Activated T-helper 1 cell treated with anti-CD3 and anti-CD28 coated beads, Interleukin-2, amount 50 U/mL, for 16 hours (primary cell): ENCODE results near the gene PCDHA10.
"Not testable (repeated sequence)": the region's sequence is repeated elsewhere in the genome, so short reads cannot be mapped to it uniquely, and the experiment has no call there.

ENCODE experiments used
- DNase-seq, 2 donors: peaks; one replicate each; pipeline ENCODE4 v3.0.0-alpha.2; 2020; ENCODE audit warnings: low read depth in 1 of 2, low spot score in 1 of 2

PCDHA10 gene

DNA sequence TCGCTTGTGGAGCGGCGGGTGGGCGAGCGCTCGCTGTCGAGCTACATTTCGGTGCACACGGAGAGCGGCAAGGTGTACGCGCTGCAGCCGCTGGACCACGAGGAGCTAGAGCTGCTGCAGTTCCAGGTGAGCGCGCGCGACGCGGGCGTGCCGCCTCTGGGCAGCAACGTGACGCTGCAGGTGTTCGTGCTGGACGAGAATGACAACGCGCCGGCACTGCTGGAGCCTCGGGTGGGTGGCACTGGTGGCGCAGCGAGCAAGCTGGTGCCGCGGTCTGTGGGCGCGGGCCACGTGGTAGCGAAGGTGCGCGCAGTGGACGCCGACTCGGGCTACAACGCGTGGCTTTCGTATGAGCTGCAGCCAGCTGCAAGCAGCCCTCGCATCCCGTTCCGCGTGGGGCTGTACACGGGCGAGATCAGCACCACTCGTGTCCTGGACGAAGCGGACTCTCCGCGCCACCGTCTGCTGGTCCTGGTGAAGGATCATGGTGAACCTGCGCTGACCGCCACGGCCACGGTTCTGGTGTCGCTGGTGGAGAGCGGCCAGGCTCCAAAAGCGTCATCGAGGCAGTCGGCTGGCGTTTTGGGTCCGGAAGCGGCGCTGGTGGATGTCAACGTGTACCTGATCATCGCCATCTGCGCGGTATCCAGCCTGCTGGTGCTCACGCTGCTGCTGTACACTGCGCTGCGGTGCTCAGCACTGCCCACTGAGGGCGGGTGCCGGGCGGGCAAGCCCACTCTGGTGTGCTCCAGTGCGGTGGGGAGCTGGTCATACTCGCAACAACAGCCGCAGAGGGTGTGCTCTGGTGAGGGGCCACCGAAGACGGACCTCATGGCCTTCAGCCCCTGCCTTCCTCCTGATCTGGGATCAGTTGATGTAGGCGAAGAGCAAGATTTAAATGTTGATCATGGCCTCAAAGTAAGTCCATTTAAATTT is 12.6 kb upstream of the PCDHA10 start:
- DNase-seq, result no peak

DNA sequence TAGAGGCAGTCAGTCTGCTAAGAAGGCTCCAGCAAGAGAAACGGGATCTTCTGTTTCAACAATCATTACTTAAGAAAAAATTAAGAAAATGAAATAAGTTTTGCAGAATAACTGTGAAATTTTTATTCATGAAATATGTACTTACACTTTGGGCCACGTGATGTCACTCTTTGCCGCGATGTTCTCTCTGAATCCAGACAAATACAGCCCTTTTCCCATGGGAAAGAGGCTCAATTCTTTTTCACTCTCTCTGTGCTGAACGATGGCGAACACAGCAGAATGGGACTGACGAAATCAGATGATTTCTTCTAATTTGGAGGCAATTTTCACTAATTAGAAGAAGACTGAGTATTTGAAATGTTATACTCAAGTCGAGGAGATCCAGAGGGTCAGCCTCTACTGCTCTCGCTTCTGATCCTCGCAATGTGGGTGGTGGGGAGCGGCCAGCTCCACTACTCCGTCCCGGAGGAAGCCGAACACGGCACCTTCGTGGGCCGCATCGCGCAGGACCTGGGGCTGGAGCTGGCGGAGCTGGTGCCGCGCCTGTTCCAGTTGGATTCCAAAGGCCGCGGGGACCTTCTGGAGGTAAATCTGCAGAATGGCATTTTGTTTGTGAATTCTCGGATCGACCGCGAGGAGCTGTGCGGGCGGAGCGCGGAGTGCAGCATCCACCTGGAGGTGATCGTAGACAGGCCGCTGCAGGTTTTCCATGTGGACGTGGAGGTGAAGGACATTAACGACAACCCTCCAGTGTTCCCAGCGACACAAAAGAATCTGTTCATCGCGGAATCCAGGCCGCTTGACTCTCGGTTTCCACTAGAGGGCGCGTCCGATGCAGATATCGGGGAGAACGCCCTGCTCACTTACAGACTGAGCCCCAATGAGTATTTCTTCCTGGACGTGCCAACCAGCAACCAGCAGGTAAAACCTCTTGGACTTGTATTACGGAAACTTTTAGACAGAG is 7.3 kb upstream of the PCDHA10 start, which contains the start of gene PCDHA9:
TSS of gene PCDHA9 (plus strand) at position 244 of the 964 bp plus-strand sequence. CDS start at position 358, 114 bp downstream.
- not testable (repeated sequence) for DNase-seq

DNA sequence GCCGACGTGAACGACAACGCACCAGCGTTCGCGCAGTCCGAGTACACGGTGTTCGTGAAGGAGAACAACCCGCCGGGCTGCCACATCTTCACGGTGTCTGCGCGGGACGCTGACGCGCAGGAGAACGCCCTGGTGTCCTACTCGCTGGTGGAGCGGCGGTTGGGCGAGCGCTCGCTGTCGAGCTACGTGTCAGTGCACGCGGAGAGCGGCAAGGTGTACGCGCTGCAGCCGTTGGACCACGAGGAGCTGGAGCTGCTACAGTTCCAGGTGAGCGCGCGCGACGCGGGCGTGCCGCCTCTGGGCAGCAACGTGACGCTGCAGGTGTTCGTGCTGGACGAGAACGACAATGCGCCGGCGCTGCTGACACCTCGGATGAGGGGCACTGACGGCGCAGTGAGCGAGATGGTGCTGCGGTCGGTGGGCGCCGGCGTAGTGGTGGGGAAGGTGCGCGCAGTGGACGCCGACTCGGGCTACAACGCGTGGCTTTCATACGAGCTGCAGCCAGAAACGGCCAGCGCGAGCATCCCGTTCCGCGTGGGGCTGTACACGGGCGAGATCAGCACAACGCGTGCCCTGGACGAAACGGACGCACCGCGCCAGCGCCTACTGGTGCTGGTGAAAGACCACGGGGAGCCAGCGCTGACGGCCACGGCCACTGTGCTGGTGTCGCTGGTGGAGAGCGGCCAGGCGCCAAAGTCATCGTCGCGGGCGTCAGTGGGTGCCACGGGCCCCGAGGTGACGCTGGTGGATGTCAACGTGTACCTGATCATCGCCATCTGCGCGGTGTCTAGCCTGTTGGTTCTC is 5.7 kb upstream of the PCDHA10 start:
- not testable (repeated sequence) for DNase-seq

DNA sequence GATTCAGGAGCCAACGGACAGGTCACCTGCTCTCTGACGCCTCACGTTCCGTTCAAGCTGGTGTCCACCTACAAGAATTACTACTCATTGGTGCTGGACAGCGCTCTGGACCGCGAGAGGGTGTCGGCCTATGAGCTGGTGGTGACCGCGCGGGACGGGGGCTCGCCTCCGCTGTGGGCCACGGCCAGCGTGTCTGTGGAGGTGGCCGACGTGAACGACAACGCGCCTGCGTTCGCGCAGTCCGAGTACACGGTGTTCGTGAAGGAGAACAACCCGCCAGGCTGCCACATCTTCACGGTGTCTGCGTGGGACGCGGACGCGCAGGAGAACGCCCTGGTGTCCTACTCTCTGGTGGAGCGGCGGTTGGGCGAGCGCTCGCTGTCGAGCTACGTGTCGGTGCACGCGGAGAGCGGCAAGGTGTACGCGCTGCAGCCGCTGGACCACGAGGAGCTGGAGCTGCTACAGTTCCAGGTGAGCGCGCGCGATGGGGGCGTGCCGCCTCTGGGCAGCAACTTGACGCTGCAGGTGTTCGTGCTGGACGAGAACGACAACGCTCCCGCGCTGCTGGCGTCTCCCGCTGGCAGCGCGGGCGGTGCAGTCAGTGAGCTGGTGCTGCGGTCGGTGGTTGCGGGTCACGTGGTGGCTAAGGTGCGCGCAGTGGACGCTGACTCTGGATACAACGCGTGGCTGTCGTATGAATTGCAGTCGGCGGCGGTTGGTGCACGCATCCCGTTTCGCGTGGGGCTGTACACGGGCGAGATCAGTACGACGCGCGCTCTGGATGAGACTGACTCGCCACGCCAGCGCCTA is 1.7 kb downstream of the PCDHA10 start:
- no peak for DNase-seq

DNA sequence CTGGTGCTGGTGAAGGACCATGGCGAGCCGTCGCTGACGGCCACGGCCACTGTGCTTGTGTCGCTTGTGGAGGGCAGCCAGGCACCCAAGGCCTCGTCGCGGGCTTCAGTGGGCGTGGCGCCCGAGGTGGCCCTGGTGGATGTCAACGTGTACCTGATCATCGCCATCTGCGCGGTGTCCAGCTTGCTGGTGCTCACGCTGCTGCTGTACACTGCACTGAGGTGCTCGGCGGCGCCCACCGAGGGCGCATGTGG is 2.2 kb downstream of the PCDHA10 start:
- no peak for DNase-seq

DNA sequence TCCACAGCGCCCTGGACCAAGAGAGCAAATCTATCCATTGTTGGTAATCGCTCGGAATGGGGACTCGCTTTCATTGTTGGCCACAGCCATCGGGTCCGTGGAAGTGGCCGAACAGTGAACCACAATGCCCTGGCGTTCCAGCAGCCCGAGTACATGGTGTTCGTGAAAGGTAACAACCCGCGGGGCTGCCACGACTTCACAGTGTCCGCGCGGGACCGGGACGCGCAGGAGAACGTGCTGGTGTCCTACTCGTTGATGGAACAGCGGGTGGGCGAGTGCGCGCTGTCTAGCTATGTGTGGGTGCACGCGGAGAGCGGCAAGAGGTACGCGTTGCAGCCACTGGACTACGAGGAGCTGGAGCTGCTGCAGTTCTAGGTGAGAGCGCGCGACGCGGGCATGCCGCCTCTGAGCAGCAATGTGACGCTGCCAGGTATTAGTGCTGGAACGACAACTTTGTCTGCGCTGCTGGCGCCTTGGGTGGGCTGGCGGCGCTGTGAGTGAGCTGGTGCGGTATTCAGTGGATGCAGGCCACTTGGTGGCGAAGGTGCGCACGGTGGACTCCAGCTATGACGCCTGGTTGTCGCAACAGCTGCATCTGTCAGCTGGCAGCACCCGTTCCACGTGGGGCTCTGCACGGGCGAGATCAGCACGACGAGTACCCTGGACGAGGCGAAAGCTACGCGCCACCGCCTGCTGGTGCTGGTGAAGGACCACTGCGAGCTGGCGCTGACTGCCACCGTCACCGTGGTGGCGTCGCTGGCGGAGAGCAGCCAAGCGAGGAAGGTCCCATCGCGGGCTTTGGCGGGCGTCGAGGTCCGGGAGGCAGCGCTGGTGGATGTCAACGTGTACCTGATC is 7.0 kb downstream of the PCDHA10 start:
- DNase-seq, result no peak

DNA sequence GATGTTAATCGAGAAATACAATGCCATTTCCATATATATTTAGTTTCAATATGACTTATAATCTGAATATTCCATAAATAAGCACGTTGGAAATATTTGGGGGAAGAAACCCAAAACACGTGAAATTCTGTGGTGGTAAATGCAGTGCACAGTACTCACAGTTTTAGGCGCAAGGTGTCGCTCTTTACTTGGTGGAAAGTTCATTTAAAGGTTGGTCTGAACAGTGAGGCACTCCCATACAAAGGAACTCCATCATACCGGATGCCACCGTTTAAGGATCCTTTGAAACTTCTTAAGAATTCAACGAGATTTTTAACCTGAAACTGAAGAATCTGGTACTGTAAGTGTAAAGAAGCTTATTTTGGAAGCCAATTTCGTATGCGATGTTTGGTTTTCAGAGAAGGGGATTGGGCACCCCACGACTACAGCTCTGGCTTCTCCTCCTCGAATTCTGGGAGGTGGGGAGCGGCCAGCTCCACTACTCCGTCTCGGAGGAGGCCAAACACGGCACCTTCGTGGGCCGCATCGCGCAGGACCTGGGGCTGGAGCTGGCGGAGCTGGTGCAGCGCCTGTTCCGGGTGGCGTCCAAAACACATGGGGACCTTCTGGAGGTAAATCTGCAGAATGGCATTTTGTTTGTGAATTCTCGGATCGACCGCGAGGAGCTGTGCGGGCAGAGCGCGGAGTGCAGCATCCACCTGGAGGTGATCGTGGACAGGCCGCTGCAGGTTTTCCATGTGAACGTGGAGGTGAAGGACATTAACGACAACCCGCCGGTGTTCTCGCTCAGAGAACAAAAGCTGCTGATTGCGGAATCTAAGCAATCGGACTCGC is 13.2 kb downstream of the PCDHA10 start, which contains the start of gene PCDHA11:
TSS of gene PCDHA11 (plus strand) at position 237 of the 834 bp plus-strand sequence. CDS start at position 384, 147 bp downstream.
- no peak for DNase-seq

DNA sequence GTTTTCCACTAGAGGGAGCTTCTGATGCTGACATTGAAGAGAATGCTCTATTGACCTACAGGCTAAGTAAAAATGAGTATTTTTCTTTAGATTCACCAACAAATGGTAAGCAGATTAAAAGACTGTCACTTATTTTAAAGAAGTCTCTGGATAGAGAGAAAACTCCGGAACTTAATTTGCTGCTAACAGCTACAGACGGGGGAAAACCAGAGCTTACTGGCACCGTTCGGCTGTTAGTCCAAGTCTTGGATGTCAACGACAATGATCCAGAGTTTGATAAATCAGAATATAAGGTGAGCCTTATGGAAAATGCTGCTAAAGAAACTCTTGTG is 13.8 kb downstream of the PCDHA10 start:
- no peak for DNase-seq

DNA sequence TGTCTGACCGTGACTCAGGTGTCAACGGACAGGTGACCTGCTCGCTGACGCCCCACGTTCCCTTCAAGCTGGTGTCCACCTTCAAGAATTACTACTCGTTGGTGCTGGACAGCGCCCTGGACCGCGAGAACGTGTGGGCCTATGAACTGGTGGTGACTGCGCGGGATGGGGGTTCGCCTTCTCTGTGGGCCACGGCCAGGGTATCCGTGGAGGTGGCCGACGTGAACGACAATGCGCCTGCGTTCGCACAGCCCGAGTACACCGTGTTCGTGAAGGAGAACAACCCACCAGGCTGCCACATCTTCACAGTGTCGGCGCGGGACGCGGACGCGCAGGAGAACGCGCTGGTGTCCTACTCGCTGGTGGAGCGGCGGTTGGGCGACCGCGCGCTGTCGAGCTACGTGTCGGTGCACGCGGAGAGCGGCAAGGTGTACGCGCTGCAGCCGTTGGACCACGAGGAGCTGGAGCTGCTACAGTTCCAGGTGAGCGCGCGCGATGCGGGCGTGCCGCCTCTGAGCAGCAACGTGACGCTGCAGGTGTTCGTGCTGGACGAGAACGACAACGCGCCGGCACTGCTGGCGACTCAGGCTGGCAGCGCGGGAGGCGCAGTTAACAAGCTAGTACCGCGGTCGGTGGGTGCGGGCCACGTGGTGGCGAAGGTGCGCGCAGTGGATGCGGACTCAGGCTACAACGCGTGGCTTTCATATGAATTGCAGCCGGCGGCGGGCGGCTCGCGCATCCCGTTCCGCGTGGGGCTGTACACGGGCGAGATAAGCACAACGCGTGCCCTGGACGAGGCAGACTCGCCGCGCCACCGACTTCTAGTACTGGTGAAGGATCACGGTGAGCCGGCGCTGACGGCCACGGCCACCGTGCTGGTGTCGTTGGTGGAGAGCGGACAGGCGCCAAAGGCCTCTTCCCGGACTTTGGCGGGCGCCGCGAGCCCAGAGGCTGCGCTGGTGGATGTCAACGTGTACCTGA is 14.8 kb downstream of the PCDHA10 start:
- no peak for DNase-seq

DNA sequence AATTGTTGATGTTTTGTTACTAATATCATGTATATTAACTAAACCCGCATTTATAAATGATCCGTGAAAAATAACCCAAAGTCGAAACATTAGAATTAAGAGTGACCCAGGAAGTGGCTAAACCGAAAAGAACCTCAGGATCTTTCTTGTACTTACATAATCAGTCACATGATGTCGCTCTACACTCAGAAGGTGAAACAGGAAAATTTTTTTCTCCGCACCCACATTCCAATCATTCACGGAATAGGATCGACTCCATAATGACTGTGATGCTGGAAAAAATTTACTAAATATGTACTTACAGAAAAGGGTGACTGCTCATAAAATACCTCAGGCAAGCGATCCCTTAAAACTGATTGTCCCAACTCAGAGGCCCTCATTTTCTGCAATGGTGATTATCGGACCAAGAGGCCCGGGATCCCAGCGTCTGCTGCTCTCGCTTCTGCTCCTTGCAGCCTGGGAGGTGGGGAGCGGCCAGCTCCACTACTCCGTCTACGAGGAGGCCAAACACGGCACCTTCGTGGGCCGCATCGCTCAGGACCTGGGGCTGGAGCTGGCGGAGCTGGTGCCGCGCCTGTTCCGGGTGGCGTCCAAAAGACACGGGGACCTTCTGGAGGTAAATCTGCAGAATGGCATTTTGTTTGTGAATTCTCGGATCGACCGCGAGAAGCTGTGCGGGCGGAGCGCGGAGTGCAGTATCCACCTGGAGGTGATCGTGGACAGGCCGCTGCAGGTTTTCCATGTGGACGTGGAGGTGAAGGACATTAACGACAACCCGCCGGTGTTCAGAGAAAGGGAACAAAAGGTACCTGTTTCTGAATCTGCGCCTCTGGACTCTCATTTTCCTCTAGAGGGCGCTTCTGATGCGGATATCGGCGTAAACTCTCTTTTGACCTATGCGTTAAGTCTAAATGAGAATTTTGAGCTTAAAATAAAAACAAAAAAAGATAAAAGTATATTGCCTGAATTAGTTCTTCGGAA is 19.7 kb downstream of the PCDHA10 start, which contains the start of gene PCDHA12:
TSS of gene PCDHA12 (plus strand) at position 224 of the 981 bp plus-strand sequence. CDS start at position 389, 165 bp downstream.
- DNase-seq, result no peak

DNA sequence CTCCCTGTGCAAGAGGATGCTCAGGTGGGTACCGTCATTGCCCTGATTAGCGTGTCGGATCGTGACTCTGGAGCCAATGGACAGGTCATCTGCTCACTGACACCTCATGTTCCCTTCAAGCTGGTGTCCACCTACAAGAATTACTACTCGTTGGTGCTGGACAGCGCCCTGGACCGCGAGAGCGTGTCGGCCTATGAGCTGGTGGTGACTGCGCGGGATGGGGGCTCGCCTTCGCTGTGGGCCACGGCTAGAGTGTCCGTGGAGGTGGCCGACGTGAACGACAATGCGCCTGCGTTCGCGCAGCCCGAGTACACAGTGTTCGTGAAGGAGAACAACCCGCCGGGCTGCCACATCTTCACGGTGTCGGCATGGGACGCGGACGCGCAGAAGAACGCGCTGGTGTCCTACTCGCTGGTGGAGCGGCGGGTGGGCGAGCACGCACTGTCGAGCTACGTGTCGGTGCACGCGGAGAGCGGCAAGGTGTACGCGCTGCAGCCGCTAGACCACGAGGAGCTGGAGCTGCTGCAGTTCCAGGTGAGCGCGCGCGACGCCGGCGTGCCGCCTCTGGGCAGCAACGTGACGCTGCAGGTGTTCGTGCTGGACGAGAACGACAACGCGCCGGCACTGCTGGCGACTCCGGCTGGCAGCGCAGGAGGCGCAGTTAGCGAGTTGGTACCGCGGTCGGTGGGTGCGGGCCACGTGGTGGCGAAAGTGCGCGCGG is 21.0 kb downstream of the PCDHA10 start:
- DNase-seq, result not testable (repeated sequence)

DNA sequence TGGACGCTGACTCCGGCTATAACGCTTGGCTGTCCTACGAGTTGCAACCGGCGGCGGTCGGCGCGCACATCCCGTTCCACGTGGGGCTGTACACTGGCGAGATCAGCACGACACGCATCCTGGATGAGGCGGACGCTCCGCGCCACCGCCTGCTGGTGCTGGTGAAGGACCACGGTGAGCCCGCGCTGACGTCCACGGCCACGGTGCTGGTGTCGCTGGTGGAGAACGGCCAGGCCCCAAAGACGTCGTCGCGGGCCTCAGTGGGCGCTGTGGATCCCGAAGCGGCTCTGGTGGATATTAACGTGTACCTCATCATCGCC is 21.5 kb downstream of the PCDHA10 start:
- DNase-seq, result no peak

DNA sequence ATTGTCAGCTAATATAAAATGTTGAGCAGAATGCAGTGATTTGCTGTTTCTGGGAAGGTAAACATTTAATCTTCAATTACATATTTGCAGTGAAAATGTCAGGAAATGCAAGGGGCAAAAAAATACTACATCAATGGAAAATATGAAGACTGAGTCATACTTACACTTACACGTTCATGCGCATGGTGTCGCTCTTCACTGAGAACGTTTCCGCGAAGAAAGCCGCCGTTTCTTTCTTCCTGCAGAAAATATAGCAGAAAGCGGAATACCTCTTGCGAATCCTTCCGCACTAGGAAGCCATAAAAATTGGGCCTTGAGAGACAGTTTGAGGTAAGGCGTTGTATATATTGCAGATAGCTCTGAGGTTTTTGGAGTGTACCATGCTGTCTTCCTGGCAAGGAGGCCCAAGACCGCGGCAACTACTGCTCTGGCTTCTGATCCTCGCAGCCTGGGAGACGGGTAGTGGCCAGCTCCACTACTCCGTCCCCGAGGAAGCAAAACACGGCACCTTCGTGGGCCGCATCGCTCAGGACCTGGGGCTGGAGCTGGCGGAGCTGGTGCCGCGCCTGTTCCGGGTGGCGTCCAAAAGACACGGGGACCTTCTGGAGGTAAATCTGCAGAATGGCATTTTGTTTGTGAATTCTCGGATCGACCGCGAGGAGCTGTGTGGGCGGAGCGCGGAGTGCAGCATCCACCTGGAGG is 26.3 kb downstream of the PCDHA10 start, which contains the start of gene PCDHA13:
TSS of gene PCDHA13 (plus strand) at position 236 of the 702 bp plus-strand sequence. CDS start at position 381, 145 bp downstream.
- DNase-seq, result no peak

DNA sequence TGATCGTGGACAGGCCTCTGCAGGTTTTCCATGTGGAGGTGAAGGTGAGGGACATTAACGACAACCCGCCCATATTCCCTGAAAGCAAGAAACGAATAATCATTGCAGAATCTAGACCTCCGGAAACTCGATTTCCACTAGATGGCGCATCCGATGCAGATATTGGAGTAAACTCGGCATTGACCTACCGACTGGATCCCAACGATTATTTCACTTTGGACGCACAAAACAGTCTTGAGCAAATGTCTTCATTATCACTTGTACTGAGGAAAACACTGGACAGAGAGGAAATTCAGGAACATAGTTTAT is 26.8 kb downstream of the PCDHA10 start:
- no peak for DNase-seq

DNA sequence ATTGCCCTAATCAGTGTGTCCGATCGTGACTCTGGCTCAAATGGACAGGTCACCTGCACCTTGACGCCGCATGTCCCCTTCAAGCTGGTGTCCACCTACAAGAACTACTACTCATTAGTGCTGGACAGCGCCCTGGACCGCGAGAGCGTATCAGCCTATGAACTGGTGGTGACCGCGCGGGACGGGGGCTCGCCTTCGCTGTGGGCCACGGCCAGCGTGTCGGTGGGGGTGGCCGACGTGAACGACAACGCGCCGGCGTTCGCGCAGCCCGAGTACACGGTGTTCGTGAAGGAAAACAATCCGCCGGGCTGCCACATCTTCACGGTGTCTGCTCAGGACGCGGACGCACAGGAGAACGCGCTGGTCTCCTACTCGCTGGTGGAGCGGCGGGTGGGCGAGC is 27.7 kb downstream of the PCDHA10 start:
- DNase-seq, result no peak
